ENCODE results near the gene SFSWAP. TPM values are rescaled to one million over a fixed set of nuclear protein-coding genes. Genes with fewer than 3 reads are reported as not detected.
"Not testable (repeated sequence)": the region's sequence is repeated elsewhere in the genome, so short reads cannot be mapped to it uniquely, and the experiment has no call there.

The SFSWAP gene
- total RNA-seq, 2 donors from 2014 or later: 44.7 to 55.8 TPM

DNA sequence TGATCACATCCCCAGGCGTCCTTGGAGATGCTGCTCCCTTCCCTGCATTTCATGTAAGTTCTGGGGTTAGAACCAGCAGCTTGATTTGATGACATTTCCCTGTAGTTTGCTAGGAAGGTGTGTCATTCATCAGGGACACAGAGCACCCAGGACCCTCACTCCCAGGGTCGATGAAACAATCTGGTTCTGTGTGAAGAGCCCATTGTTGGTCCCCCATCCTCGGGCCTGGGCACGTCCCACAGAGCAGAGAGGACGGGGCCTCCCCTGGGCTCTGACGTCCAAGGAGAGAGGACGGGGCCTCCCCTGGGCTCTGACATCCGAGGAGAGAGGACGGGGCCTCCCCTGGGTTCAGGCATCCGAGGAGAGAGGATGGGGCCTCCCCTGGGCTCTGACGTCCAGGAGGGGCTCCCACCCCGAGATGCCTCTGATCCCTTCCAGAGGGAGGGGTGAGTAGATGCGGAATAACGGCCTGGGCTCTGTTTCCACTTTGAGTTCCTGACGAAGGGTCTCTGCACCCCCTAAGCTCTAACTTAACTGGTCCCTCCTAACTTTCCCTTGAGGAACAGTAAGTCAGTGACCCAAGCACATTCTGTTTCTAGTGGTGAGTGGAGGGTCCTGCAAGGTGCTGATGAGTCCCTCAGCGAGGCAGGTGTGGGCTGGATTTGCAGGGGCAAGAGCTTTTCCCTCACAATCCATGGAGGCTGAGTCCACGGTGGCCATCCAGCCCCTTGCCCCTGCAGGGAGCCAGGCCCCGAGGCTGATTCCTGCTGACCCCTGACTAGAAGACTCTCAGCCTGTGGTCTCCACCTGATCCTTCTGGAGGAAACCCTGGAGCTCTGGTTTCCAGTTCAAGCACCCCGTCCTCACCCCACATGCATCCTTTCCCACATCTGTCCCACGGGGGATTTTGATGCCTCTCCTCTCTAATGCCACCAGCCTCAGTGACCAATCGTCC, 35.5 kb upstream of the SFSWAP start:
- no peak for ATAC-seq (replicated peaks)
- Mint-ChIP-seq H3K27me3 (no peaks in the 10 kb centered on the region), H3K4me1 (no peaks in the 10 kb centered on the region), H3K36me3 (ENCODE audit: low read depth) (no peaks in the 10 kb centered on the region), H3K27ac (no peak overlapping the region), H3K9me3 (peaks cover 5% of the 10 kb centered on the region), H3K4me3 (no peak overlapping the region)

DNA sequence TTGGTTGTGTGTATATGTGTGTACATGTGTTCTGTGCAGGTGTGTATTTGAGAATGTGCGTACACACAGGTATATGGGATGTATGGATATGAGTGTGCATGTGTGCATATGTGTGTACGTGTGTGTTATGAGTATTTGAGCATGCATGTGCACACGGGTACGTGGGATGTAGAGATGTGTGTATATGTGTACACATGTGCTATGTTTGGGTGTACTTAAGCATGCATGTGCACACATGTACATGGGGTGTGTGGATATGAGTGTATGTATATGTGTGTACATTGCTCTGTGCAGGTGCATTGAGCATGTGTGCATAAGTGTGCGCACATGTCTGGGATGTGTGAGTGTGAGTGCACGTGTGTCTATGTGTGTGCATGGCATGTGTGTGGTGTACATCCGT, 34.3 kb upstream of the SFSWAP start:
- peaks cover 5% of the 10 kb centered on the region for H3K9me3 Mint-ChIP-seq

DNA sequence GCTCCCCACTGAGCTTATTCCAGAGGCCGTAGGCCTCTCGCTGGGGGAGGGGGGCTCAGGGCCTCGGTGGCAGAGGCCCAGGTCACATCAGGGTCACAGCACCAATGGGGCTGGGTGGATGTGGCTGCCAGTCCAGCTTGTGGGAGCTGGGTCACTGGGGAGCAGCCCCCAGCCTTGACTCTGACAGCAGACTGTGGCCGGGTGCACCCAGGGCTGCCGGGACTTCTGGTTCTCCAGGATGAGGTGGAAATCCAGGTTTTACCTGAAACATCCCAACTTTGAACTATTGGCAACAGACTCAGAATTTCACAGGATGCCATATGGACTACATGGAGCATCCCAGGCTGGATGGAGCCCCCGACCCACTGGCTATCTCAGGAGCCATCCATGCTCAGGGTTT, 33.8 kb upstream of the SFSWAP start:
- not testable (repeated sequence) for H3K27ac Mint-ChIP-seq; H3K36me3 Mint-ChIP-seq (ENCODE audit: low read depth); H3K27me3 Mint-ChIP-seq; H3K4me1 Mint-ChIP-seq; H3K4me3 Mint-ChIP-seq; ATAC-seq (replicated peaks); H3K9me3 Mint-ChIP-seq

More for the DNA sequence above, 34.3 kb upstream of the SFSWAP start:
- H3K4me3 Mint-ChIP-seq: no peak overlapping the region
- no peak overlapping the region for H3K27ac Mint-ChIP-seq
- no peaks in the 10 kb centered on the region for H3K27me3 Mint-ChIP-seq
- ATAC-seq (replicated peaks): no peak
- H3K4me1 Mint-ChIP-seq: no peaks in the 10 kb centered on the region
- H3K36me3 Mint-ChIP-seq (ENCODE audit: low read depth): no peaks in the 10 kb centered on the region

GRCh38 chr12:131677699-131678098, 33.2 kb upstream of the SFSWAP start:
- H3K36me3 Mint-ChIP-seq (ENCODE audit: low read depth): no peaks in the 10 kb centered on the region
- peaks cover 2% of the 10 kb centered on the region for H3K4me1 Mint-ChIP-seq
- H3K27me3 Mint-ChIP-seq: no peaks in the 10 kb centered on the region
- H3K4me3 Mint-ChIP-seq: no peak overlapping the region
- ATAC-seq (replicated peaks): no peak
- H3K27ac Mint-ChIP-seq: no peak overlapping the region
- peaks cover 5% of the 10 kb centered on the region for H3K9me3 Mint-ChIP-seq

DNA sequence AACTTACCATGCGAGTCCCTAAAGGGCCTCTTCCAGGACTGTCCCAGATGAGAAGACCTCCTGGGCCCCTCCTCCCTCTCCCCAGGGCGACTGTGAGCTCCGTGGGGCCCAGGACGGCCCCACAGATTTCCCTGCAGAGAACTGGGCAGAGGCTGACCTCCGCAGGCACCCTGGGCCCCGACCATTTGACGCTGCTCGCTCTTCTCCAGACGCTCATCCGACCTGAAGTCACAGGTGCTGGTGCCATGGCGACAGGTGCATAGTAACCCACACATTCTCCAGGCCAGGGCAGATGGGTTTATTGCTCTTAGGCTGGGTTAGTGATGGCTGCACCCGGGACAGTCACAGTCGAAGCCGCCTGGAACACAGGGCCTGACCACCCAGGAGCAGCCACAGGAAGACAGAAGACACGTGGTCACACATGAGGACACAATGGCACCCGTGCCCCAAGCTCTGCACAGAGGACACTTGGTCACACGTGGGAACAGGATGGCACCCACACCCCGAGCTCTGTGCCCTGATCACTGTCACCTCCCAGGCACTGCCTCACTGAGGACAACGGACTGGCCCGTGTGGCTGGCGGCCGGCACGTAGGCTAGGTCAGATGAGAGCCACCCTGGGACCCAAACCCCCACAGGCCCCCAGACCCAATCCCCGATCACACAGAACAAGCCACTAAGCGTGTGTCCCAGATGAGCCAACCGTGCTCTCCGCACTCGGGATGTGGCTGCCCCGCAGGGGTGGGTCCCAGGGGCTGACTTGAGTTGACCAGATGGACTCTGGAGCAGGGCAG, 32.3 kb upstream of the SFSWAP start:
- not testable (repeated sequence) for H3K36me3 Mint-ChIP-seq (ENCODE audit: low read depth)

DNA sequence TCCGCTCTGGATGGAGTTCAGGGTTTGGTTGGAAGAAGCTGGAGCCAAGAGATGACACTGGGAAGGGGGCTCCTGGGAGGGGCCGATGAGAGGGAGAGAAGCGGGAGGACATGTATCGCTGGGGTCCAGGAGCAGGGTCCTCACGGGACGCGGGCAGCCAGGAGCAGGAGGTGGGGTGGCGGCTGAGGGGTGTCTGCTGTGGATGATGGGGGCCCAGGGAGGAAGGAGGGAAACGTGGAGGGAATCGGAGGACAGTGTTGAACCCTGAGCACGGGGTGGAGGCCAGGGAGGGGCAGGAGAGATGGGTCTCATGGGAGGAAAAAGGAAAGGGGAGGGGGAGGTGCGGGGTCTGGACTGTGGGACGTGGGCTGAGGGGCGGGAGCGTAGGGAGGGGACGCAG, 31.7 kb upstream of the SFSWAP start:
- H3K4me1 Mint-ChIP-seq; ATAC-seq (replicated peaks); H3K27me3 Mint-ChIP-seq; H3K9me3 Mint-ChIP-seq; H3K27ac Mint-ChIP-seq; H3K4me3 Mint-ChIP-seq; H3K36me3 Mint-ChIP-seq (ENCODE audit: low read depth): not testable (repeated sequence)

More for the DNA sequence above, 32.3 kb upstream of the SFSWAP start:
- not testable (repeated sequence) for H3K27ac Mint-ChIP-seq; H3K9me3 Mint-ChIP-seq; H3K27me3 Mint-ChIP-seq; H3K4me3 Mint-ChIP-seq; H3K4me1 Mint-ChIP-seq; ATAC-seq (replicated peaks)

- H3K27ac Mint-ChIP-seq; ATAC-seq (replicated peaks); H3K4me3 Mint-ChIP-seq; H3K9me3 Mint-ChIP-seq; H3K36me3 Mint-ChIP-seq (ENCODE audit: low read depth); H3K4me1 Mint-ChIP-seq; H3K27me3 Mint-ChIP-seq: not testable (repeated sequence)
Observed at GRCh38 chr12:131679816-131680215, 31.1 kb upstream of the SFSWAP start.

- H3K36me3 Mint-ChIP-seq (ENCODE audit: low read depth); H3K4me3 Mint-ChIP-seq; H3K9me3 Mint-ChIP-seq; H3K27me3 Mint-ChIP-seq; H3K4me1 Mint-ChIP-seq; H3K27ac Mint-ChIP-seq; ATAC-seq (replicated peaks): not testable (repeated sequence)
Observed at GRCh38 chr12:131680392-131681256, 30.3 kb upstream of the SFSWAP start.

DNA sequence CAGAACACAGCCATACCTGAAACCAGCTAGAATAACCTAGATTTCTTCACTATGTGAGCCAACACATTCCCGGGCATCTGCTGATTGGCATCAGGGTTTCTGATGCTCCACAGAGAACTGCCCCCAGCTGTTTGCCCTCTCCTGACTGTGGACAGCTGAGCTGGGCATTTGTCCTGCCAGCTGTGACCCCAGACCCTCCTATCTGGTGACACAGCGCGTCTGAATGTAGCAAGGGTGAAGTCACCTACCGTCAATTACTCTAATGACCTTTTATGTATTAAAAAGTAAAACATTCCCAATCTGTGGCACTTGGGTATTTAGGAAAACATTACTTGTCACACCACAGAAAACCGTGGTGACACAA, 29.7 kb upstream of the SFSWAP start:
- ATAC-seq (replicated peaks): no peak
- H3K36me3 Mint-ChIP-seq (ENCODE audit: low read depth): no peaks in the 10 kb centered on the region
- H3K4me1 Mint-ChIP-seq: peaks cover 8% of the 10 kb centered on the region
- peaks cover 4% of the 10 kb centered on the region for H3K27me3 Mint-ChIP-seq
- no peaks in the 10 kb centered on the region for H3K9me3 Mint-ChIP-seq
- H3K4me3 Mint-ChIP-seq: no peak overlapping the region
- H3K27ac Mint-ChIP-seq: no peak overlapping the region

- Mint-ChIP-seq H3K4me3 (peak overlapping the region; percentile 68), H3K27ac (peak overlapping the region; percentile 65)
- H3K4me1 Mint-ChIP-seq; H3K27me3 Mint-ChIP-seq; H3K36me3 Mint-ChIP-seq (ENCODE audit: low read depth); H3K9me3 Mint-ChIP-seq: not testable (repeated sequence)
- ATAC-seq (replicated peaks): peak; percentile 94
Observed at GRCh38 chr12:131681746-131682509, 29.0 kb upstream of the SFSWAP start.

DNA sequence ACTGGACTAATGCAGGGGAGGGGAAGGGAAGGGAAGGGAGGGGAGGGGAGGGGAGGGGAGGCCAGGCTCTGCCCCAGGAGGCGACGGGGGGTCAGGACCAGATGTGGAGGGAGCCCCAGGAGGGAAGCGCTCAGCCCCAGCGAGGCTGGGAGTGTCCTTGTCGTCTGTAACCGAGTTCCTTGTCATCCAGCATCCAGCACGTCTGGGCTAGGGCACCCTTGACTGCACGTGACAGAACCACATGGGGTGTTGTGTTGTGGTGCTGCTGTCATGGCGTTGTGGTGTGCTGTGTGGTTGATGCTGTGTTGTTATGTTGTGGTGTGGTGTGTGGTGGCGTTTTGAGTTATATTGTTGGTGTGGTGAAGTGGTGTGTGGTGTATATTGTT, 28.4 kb upstream of the SFSWAP start:
- H3K36me3 Mint-ChIP-seq (ENCODE audit: low read depth): no peaks in the 10 kb centered on the region
- H3K4me1 Mint-ChIP-seq: peaks cover 8% of the 10 kb centered on the region
- H3K4me3 Mint-ChIP-seq: peak overlapping the region; percentile 68
- peak overlapping the region; percentile 35 for H3K27ac Mint-ChIP-seq
- ATAC-seq (replicated peaks): peak; percentile 43
- no peaks in the 10 kb centered on the region for H3K9me3 Mint-ChIP-seq
- H3K27me3 Mint-ChIP-seq: peaks cover 4% of the 10 kb centered on the region

DNA sequence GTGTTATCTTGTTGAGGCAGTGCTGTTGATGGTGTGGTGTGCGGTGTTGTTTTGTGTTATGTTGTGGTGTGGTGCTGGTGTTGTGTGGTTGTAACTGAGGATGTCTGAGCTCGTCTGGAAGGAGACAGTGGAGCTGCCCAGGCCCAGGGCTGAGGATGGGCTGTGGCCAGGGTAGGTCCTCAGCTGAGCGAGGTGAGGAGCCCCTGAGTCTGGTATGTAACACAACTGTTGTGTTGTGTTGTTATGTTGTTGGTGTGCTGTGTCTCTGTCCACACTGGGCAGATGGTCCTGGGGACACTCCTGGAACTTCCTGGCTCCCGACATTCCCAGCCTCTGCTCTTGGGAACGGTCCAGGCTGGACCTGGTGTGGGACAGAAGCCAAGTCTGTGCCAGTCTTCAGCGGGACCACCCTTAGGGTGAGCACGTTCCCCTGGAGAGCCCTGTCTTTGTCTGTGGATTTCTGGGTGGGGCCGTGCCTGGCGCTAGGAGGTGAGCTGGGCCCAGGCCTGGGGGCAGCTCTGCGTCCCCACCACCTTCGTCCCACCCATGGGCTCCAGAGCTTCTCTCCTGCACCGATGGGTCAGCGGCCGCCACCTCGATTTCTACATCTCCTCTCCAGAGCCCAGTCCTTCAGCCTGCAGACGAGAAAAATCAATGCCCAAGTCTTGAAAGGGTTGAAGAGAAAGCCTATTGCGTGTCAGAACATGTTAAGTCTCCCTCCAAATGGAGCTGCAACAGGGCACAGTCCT, 27.4 kb upstream of the SFSWAP start:
- H3K4me1 Mint-ChIP-seq: peaks cover 8% of the 10 kb centered on the region
- no peaks in the 10 kb centered on the region for H3K9me3 Mint-ChIP-seq
- no peaks in the 10 kb centered on the region for H3K36me3 Mint-ChIP-seq (ENCODE audit: low read depth)
- H3K27ac Mint-ChIP-seq: peak overlapping the region; percentile 35
- H3K27me3 Mint-ChIP-seq: peaks cover 4% of the 10 kb centered on the region
- H3K4me3 Mint-ChIP-seq: no peak overlapping the region
- ATAC-seq (replicated peaks): no peak

- Mint-ChIP-seq H3K36me3 (ENCODE audit: low read depth) (no peaks in the 10 kb centered on the region), H3K4me1 (peaks cover 8% of the 10 kb centered on the region)
- ATAC-seq (replicated peaks): no peak
Observed at GRCh38 chr12:131684015-131684725, 26.7 kb upstream of the SFSWAP start.

More at GRCh38 chr12:131684015-131684725, 26.7 kb upstream of the SFSWAP start:
- Mint-ChIP-seq H3K27me3 (peaks cover 6% of the 10 kb centered on the region), H3K9me3 (no peaks in the 10 kb centered on the region), H3K4me3 (no peak overlapping the region), H3K27ac (no peak overlapping the region)

Measured in activated T-helper 17 cell treated with anti-CD3 and anti-CD28 coated beads, Interleukin-2, amount 50 U/mL, for 72 hours (primary cell).